GM19099 (cell line): ENCODE results near the gene LYRM4.

ENCODE experiments used
- POLR2A ChIP-seq: IDR thresholded peaks from 3 replicates; pipeline ENCODE4 v1.6.1; 2011; ENCODE audit warnings: low read depth; ENCODE audit not compliant: insufficient read length; ENCODE audit errors: extremely low read depth

The LYRM4 gene

GRCh38 chr6:5121956-5122355 lies 138.8 kb downstream of the LYRM4 start:
- TF ChIP-seq POLR2A, result no peak

DNA sequence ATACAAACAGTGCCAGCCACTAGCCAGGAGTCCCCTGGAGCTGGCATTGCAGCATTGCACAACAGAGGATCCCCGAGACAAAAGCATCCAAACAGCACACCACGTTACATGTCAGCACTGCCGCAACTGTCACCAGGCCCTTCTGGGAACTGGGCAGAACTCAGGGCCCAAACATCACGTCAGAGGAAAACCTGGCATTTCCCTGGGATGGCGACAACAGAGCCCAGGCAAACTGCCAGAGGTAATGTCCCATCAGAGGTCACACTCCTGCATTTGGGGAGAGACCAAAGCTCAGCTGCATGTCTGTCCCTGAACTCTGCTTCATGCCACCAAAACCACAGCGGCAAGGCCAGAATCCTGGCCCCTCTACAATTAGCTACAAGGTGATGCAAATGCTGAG lies 139.3 kb downstream of the LYRM4 start:
- no peak for TF ChIP-seq POLR2A

DNA sequence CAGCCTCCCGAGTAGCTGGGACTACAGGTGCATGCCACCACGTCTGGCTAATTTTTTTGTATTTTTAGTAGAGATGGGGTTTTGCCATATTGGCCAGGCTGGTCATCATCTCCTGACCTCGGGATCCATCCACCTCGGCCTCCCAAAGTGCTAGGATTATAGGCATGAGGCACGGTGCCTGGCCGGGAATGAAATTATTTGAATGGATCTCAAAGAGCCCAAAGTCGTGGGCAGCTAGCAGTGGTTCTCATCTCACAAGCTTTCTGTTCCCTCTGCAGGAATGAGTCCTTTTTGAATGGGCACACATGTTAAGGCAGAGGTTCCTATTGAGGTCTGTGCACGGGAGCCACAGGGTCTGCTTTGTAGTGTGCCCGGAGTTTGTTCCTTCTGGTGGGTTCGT lies 140.7 kb downstream of the LYRM4 start:
- TF ChIP-seq POLR2A, result no peak

DNA sequence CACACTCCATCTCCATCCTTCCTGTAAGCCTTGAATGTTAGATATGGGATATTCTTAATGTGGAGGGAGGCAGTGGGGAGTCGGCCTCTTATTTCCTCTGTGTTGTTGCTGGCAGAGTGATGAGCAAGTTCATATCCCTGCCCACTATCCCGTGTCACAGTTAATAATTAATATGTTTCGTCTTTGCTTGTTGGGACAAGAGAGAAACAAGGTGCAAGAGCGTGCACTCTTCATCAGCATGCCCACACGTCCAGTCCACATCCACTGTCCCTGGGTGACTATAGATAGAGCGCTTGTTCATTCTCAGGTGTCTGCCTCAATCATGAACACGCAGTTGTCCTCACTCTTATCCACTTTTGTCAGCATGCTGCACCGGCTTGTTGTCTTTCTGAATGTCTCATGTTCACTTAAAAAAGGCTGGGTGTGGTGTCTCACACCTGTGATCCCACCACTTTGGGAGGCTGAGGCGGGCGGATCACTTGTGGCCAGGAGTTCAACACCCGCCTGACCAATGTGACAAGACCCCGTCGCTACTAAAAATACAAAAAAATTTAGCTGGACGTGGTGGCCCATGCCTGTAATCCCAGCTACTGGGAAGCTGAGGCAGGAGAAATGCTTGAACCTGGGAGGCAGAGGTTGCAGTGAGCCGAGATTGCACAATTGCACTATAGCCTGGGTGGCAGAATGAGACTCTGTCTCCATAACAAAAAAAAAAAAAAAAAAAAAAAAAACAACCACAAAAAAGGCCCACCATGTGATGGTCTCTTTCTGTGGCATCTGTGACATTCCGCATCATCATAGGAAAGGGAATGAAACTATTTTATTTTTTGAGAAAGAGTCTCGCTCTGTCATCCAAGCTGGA lies 141.4 kb downstream of the LYRM4 start:
- TF ChIP-seq POLR2A, result no peak

- no peak for TF ChIP-seq POLR2A
Measured at GRCh38 chr6:5116243-5116991, 144.3 kb downstream of the LYRM4 start.

GRCh38 chr6:5115168-5115567 lies 145.6 kb downstream of the LYRM4 start:
- TF ChIP-seq POLR2A, result no peak

DNA sequence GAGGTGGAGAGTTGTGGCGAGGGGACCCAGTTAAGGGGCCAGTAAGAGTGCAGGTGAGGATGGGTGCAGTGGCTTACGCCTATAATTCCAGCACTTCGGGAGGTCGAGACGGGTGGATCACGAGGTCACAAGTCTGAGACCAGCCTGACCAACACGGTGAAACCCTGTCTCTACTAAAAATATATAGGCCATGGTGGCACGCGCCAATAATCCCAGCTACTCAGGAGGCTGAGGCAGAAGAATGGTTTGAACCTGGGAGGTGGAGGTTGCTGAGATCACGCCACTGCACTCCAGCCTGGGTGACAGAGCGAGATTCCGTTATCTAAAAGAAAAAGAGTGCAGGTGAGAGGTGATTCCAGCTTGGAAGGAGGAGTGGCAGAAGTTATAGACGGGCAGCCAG lies 147.7 kb downstream of the LYRM4 start:
- no peak for TF ChIP-seq POLR2A

- TF ChIP-seq POLR2A, result no peak
Measured at GRCh38 chr6:5112066-5112799, 148.5 kb downstream of the LYRM4 start.

- no peak for TF ChIP-seq POLR2A
Measured at GRCh38 chr6:5111626-5112025, 149.1 kb downstream of the LYRM4 start.

DNA sequence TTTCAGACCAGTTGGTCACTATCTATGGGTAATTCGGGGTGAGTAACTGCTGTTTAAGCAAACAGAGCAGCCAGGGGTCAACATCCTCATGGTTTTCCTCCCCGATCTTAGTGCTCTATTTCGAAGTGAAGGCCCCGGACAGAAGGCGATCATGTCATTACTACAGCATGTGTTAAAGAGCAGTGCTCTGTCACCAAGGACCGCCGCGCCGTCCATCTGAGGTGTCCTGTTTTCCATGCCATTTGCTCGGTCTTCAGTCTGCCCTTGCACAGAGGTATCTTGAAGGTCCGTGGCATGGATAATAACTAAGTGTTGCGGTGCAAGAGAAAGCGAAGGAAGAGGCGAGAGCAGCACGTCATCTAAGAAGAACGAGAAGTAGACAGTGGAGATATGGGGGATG lies 150.5 kb downstream of the LYRM4 start:
- TF ChIP-seq POLR2A, result no peak

DNA sequence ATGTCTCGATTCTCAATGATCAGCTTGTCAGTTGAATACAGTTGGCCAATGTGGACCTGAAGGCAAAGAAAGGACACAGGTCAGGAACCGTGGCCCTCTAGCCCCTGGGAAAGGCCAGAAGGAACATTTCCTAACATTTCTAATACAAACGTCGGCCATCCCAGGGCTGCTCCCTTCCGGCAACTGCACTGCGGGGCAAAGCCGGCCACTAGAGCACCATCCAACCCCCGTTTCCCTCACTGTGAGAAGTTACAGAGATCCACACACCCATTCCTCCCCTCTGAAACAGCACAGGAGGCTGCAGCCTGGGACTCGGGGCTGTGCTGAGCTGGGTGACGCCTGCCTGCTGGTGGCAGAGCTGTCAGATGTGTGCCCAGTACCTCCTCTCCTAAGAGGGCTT lies 151.3 kb downstream of the LYRM4 start:
- TF ChIP-seq POLR2A, result no peak

DNA sequence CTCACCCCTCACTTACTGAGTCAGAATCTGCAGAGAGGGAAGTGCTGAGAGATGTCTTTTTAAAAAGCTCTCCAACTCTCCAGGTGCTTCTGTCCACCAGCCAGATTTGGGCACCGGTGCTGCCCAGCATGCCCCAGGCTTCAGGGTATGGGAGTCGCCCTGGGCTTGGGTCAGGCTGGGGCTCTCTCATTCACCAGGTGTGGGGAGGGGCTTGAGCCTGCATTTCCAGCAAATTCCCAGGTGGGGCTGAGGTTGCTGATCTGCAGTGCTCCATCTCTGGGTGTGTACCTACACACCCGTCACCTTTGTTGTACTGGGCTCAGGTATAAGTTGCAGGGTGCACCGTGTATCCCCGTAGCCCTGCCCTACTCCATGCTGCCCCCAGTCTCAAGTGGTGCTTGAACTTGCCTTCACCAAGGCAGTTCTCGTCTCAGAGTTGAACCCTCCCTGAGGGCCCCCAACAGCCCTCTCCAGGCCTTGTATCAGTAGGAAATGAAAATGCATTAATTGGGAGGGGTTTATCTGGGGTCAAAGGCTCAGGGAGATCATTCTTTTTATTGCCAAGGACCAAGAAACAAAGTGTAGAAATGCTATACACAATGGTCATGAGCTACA lies 152.1 kb downstream of the LYRM4 start:
- TF ChIP-seq POLR2A, result no peak

GRCh38 chr6:5108068-5108467 lies 152.7 kb downstream of the LYRM4 start:
- no peak for TF ChIP-seq POLR2A

DNA sequence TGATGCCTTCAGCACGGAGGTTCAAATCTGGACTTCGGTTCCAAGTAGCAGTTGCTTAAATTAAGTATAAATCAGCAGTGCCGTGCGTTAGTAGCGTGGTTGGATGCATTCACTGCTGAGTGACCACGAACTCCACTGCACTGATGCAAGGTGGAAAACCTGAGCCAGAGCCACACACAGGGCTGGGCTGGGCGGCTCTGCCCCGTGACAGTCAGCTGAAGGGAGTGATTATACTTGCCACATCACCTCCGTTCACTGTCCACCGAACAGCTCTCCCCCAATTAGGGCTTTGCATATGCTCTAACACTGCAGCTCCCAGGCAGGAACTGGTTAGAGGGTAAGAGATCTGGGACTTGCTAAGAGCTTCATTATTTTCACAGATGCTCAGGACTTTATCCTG lies 153.4 kb downstream of the LYRM4 start:
- no peak for TF ChIP-seq POLR2A

DNA sequence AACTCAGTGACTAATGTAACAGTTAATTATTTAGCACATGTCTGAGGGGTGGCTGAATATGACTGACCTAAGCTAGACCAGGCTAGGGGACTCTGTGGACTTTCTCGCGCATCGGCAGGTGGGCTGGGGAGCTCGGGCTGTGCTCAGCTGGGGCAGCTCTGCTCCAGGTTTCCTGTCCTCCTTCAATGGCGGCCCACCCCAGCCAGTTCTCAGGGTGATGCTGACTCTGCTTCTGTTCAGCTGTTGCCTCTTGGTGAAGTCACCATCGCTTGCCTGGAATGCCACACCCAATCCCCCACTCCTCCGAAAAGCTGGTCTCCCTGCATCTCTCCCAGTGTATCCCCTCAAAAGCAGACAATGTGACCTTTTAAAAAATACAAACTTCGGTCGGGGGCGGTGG lies 155.6 kb downstream of the LYRM4 start:
- no peak for TF ChIP-seq POLR2A
